Neural progenitor cell (in vitro differentiated cells): ENCODE data around the gene TMTC3. TPM values are rescaled to one million over a fixed set of nuclear protein-coding genes. Genes with fewer than 3 reads are reported as not detected.

Experiments used
- DNase-seq: peaks from one replicate; pipeline ENCODE4 v3.0.0-alpha.2; 2016; ENCODE audit warnings: low spot score
- H2AFZ ChIP-seq: fragments of 200-600 bp; sonication (generic); replicated peaks from 2 replicates; pipeline ENCODE4 v1.6.1; 2016; ENCODE audit warnings: antibody characterized with exemption
- H3F3A ChIP-seq: fragments of 200-600 bp; sonication (generic); 2 replicates; pipeline ENCODE4 v1.6.1; 2016; ENCODE audit warnings: antibody characterized with exemption, low read depth
- H3K27ac ChIP-seq: fragments of 200-600 bp; sonication (generic); 2 replicates; pipeline ENCODE4 v1.5.1; 2016; ENCODE audit warnings: mild to moderate bottlenecking
- H3K27me3 ChIP-seq: fragments of 200-600 bp; sonication (generic); 2 replicates; pipeline ENCODE4 v1.6.1; 2016; ENCODE audit warnings: mild to moderate bottlenecking, moderate library complexity
- H3K36me3 ChIP-seq: fragments of 200-600 bp; sonication (generic); 2 replicates; pipeline ENCODE4 v1.5.1; 2016
- H3K4me1 ChIP-seq: fragments of 200-600 bp; sonication (generic); 2 replicates; pipeline ENCODE4 v1.6.1; 2016; ENCODE audit warnings: mixed run types
- H3K4me2 ChIP-seq: fragments of 200-600 bp; sonication (generic); 2 replicates; pipeline ENCODE4 v1.6.1; 2016
- H3K4me3 ChIP-seq: fragments of 200-600 bp; sonication (generic); 2 replicates; pipeline ENCODE4 v1.5.1; 2016
- H3K79me2 ChIP-seq: fragments of 200-600 bp; sonication (generic); 2 replicates; pipeline ENCODE4 v1.6.1; 2016; ENCODE audit warnings: low read depth
- H3K9ac ChIP-seq: fragments of 200-600 bp; sonication (generic); 2 replicates; pipeline ENCODE4 v1.6.1; 2016
- H3K9me3 ChIP-seq: fragments of 200-600 bp; sonication (generic); 2 replicates; pipeline ENCODE4 v1.5.1; 2016; ENCODE audit warnings: low read depth
- H4K20me1 ChIP-seq: fragments of 200-600 bp; sonication (generic); 2 replicates; pipeline ENCODE4 v1.6.1; 2016; ENCODE audit warnings: low read depth
- H3K27ac Mint-ChIP-seq: 3 replicates; pipeline ENCODE4 v1.8.0; 2021; ENCODE audit warnings: mixed read lengths
- H3K27me3 Mint-ChIP-seq: 2 replicates; pipeline ENCODE4 v1.8.0; 2022; ENCODE audit warnings: low read depth, mild to moderate bottlenecking, inconsistent platforms, moderate library complexity, mixed read lengths; ENCODE audit not compliant: insufficient read depth
- H3K36me3 Mint-ChIP-seq: 3 replicates; pipeline ENCODE4 v1.8.0; 2021; ENCODE audit warnings: mixed read lengths
- H3K4me1 Mint-ChIP-seq: 3 replicates; pipeline ENCODE4 v1.8.0; 2021; ENCODE audit warnings: mixed read lengths
- H3K4me3 Mint-ChIP-seq: 3 replicates; pipeline ENCODE4 v1.8.0; 2021; ENCODE audit warnings: mild to moderate bottlenecking, moderate library complexity, mixed read lengths
- H3K9me3 Mint-ChIP-seq: 3 replicates; pipeline ENCODE4 v1.8.0; 2020; ENCODE audit warnings: mixed read lengths
- CTCF ChIP-seq: fragments of 200-600 bp; sonication (generic); IDR thresholded peaks from 2 replicates; pipeline ENCODE4 v1.5.1; 2017; ENCODE audit warnings: antibody characterized with exemption, mild to moderate bottlenecking
- EZH2 ChIP-seq: fragments of 200-600 bp; sonication (generic); IDR thresholded peaks from 2 replicates; pipeline ENCODE4 v1.6.1; 2017; ENCODE audit warnings: antibody characterized with exemption, mild to moderate bottlenecking, moderate library complexity
- EZH2phosphoT487 ChIP-seq: fragments of 200-600 bp; sonication (generic); IDR thresholded peaks from 2 replicates; pipeline ENCODE4 v1.6.1; 2017; ENCODE audit warnings: antibody characterized with exemption
- total RNA-seq: library from RNA; depleted of rRNA; stranded (reverse); fragments of >200 nt; gene quantifications from 2 replicates; pipeline ENCODE4 v1.2.3, GENCODE V29; 2015; ENCODE audit warnings: low replicate concordance

The TMTC3 gene
- total RNA-seq, 1 donor from 2014 or later: 38.9 TPM

- H3K79me2 ChIP-seq: no peaks in the 10 kb centered on the region
- Mint-ChIP-seq H3K27me3 (no peaks in the 10 kb centered on the region), H3K4me1 (no peaks in the 10 kb centered on the region), H3K27ac (no peak overlapping the region), H3K36me3 (no peaks in the 10 kb centered on the region), H3K4me3 (no peak overlapping the region), H3K9me3 (no peaks in the 10 kb centered on the region)
- no peaks in the 10 kb centered on the region for H3F3A ChIP-seq
- no peak overlapping the region for H3K9ac ChIP-seq
- H2AFZ ChIP-seq: no peak overlapping the region
- H3K4me2 ChIP-seq: no peak overlapping the region
- H3K27ac ChIP-seq: no peak overlapping the region
- no peak for DNase-seq
- no peak for TF ChIP-seq CTCF
- TF ChIP-seq EZH2: no peak
- no peak for TF ChIP-seq EZH2phosphoT487
- no peaks in the 10 kb centered on the region for H3K36me3 ChIP-seq
- no peaks in the 10 kb centered on the region for H3K9me3 ChIP-seq
- H3K4me1 ChIP-seq: no peaks in the 10 kb centered on the region
- no peak overlapping the region for H3K4me3 ChIP-seq
- H3K27me3 ChIP-seq: no peaks in the 10 kb centered on the region
- H4K20me1 ChIP-seq: no peaks in the 10 kb centered on the region
Measured at GRCh38 chr12:88247241-88247643, 105.1 kb downstream of the TMTC3 start.

- H4K20me1 ChIP-seq: no peaks in the 10 kb centered on the region
- DNase-seq: no peak
- Mint-ChIP-seq H3K27ac (no peak overlapping the region), H3K9me3 (no peaks in the 10 kb centered on the region), H3K4me3 (no peak overlapping the region), H3K4me1 (no peaks in the 10 kb centered on the region), H3K36me3 (no peaks in the 10 kb centered on the region), H3K27me3 (no peaks in the 10 kb centered on the region)
- H3K27ac ChIP-seq: no peak overlapping the region
- H3K4me1 ChIP-seq: no peaks in the 10 kb centered on the region
- H3K9ac ChIP-seq: no peak overlapping the region
- no peaks in the 10 kb centered on the region for H3K9me3 ChIP-seq
- no peak overlapping the region for H3K4me2 ChIP-seq
- no peaks in the 10 kb centered on the region for H3F3A ChIP-seq
- no peaks in the 10 kb centered on the region for H3K27me3 ChIP-seq
- no peaks in the 10 kb centered on the region for H3K79me2 ChIP-seq
- no peak overlapping the region for H2AFZ ChIP-seq
- H3K36me3 ChIP-seq: no peaks in the 10 kb centered on the region
- no peak for TF ChIP-seq EZH2phosphoT487
- no peak for TF ChIP-seq CTCF
- no peak for TF ChIP-seq EZH2
- no peak overlapping the region for H3K4me3 ChIP-seq
Measured at GRCh38 chr12:88248606-88249005, 106.5 kb downstream of the TMTC3 start.

Other genes with a start within 250 kb of the TMTC3 start
- gene C12orf50, start 112.9 kb upstream of the TMTC3 start, total RNA-seq: not detected in 2 replicates
- gene CEP290, start 219 bp upstream of the TMTC3 start, total RNA-seq: 25.4 and 32.1 TPM in 2 replicates